Cortex of kidney (tissue), 1 donor: Measurements from ENCODE around the gene PTPRU.
A peak's percentile ranks its signal among the peaks of the same experiment; 100 is the strongest.
"Not testable (repeated sequence)": the region's sequence is repeated elsewhere in the genome, so short reads cannot be mapped to it uniquely, and the experiment has no call there.

Source experiments
- DNase-seq: peaks from one replicate; lab custom pipeline; 2025; lab: John Stamatoyannopoulos, UW

Gene PTPRU

GRCh38 chr1:29222260-29222659 lies 14.1 kb upstream of the PTPRU start:
- DNase-seq = not testable (repeated sequence)

- no peak for DNase-seq
Measured at GRCh38 chr1:29222686-29223085, 13.6 kb upstream of the PTPRU start.

- DNase-seq = no peak
Measured at GRCh38 chr1:29223521-29223920, 12.8 kb upstream of the PTPRU start.

DNA sequence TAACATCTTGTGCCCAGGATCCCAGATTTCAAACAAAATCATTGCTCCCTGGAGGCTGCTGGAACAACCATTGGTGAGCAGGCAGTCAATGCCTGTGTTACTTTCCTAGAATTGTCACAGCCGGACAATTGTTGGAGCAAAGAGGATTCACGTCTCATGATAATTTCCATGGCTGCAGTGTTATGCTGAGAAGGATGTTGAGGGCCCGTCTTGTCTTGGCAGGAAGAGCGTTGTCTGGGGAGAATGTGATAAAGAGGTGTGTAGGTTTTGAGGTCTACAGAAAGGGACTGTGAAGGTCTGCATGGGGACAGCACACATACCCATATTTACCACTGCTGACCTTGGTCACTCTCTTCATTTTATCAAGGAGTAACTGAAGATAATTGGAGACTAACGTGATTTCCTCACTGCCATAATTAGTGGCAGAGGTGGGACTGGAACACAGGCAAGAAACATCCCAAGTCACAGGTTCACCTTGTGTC lies 11.9 kb upstream of the PTPRU start:
- no peak for DNase-seq

GRCh38 chr1:29225361-29225760 lies 11.0 kb upstream of the PTPRU start:
- DNase-seq = no peak

GRCh38 chr1:29227511-29227910 lies 8.8 kb upstream of the PTPRU start:
- DNase-seq = no peak

DNA sequence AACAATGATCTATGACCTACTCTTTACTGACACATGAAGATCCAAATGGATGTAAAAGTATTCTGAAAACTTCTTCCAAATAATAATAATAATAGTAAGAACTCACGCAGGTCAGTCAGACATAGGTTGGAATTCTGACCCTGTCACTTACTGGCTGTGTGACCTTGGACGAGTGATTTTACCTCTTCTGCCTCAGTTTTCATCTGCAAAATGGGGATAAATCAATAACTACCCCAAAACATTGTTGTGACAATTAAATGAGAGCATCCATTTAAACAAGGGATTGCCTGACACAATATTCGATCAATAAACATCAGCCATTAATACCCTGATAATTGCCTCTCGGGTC lies 6.1 kb upstream of the PTPRU start:
- no peak for DNase-seq

- peak; percentile 24 for DNase-seq
Measured at GRCh38 chr1:29230553-29231378, 5.6 kb upstream of the PTPRU start, which contains the start of gene MECR. Gene MECR, minus strand, starts transcription at chr1:29230934. Its CDS starts 28 bp downstream, at chr1:29230906.

DNA sequence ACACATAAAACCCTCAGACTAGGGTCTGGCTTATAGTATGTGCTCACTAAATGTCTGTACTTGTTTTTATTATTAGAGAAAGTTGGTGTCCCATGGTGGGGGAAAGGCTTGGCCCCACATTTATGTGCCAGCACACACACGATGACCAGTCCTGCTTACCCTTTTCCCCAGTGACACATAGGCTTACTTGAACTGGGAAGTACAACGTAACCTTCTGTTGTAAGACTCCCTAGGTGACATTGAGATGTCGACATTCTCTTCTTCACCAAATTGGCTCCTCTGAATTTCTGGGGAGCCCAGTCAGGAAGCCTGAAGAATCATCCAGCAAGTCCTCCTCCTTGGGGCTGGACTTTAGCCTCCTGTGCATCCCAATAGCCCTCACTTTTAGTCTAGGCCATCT lies 3.9 kb upstream of the PTPRU start:
- DNase-seq = no peak

GRCh38 chr1:29233693-29234092 lies 2.6 kb upstream of the PTPRU start:
- DNase-seq = no peak

- no peak for DNase-seq
Measured at GRCh38 chr1:29234471-29234870, 1.9 kb upstream of the PTPRU start.

- not testable (repeated sequence) for DNase-seq
Measured at GRCh38 chr1:29234881-29235280, 1.4 kb upstream of the PTPRU start.

DNA sequence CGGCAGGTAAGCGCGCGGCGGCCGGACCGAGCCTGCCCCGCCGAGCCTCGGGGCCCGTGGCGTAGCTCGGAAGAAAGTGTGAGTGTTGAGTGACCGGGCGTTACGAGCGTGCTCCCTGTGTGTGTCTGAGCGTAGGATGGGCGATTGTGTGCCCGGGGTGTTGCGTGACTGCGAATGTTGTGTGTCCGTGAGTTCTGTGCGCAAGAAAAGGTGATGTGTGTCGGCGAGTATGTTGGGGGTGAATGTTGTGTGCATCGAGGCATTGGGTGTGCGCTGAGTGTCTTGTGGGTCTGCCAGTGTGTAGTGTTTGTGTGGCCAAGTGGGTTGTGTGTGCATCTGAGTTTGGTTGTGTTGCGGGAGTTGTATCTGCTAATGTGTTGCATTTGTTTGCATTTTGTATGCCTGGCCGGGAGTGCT lies 398 bp downstream of the PTPRU start:
- no peak for DNase-seq

DNA sequence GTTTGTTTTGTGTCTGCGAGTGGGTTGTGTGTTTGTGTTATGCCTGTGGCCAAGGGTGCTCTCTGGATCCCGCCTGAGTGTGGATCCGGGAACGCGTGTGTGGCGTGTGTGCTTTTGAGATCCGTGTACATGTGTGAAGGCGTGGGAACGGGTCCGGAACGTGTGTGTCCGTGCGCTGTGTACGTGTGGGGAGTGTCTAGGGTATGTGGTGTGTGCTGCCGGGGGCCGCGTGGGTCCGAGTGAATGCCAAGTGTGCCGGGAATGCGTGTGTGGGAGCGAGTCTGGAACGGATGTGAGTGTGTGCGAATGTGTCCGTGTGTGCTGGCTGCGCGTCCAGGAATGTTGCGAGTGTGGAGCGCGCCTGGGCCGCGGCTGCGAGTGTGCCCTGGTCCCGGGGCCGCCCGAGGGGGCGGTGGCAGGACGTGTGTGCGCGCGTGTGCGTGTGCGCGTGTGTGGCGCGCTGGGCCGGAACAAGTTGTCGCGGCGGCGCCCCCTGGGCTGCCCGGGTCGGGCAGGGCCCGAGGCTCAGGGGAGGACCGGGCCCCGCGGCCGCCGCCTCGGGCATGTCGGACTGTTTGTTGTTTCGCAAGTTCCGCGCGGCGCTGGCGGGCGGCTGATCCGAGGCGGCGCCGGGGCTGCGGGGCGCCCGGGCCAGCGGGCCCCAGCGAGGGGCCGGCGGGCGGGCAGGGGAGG lies 953 bp downstream of the PTPRU start:
- DNase-seq = no peak

GRCh38 chr1:29237852-29238619 lies 1.7 kb downstream of the PTPRU start:
- DNase-seq = no peak

DNA sequence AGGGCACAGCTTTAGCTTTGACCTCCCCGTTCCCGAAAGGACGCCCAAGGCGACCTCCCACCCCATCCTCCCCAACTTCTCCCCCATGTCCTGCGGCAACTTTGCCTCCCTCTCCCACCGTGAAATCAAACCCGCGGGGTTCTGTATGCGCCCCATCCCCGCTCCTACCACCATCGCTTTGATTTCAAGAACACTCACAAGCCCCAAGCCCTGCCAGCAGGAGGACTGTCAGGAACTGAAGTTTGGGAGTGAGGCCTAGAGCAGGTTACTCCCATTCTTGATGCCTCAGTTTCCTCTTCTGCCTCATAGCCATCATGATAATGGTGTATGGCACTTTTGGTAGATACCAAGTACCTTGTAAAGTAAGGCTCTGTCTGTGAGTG lies 2.3 kb downstream of the PTPRU start:
- no peak for DNase-seq

GRCh38 chr1:29239142-29239541 lies 2.8 kb downstream of the PTPRU start:
- no peak for DNase-seq

DNA sequence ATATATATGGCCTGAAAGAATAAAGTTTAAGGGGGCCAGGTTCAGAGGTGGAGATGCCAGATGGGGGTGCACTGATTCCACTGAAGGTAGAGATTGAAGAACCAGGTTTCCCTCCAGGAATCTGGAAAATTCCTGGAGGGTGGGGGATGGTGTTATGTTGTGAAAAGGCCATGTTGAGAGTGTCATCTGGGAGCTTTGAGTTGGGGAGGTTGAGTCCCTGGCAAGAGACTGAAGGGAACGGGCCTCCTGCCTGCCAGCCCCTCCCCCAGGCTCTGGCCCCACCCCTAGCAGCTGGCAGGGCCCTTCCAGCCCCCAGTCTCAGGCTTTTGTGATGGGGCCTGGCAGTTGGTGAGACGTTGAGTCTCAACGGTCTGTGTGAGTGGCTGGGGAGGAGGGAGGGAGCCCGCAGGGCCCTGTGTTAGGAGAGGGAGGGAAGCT lies 4.1 kb downstream of the PTPRU start:
- DNase-seq = no peak

DNA sequence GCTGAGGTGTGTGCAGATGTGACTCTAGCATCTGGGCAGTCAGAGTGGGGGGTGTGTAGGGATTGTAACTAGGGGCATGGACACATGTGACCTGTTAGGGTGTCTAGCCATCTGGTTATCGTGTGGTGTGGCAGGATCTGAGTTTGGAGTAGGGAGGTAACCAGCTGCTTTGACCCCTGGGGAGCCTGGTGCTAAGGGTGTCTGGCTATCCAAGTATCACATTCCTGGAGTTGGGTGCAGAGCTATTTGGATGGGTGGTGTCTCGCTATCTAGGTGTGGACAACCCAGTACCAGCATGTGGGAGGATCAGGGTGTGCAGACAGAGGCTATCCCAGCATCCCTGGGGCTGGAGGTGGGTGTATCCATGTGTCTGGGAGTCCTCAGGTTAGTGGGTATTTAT lies 4.7 kb downstream of the PTPRU start:
- no peak for DNase-seq

- no peak for DNase-seq
Measured at GRCh38 chr1:29243023-29243870, 6.9 kb downstream of the PTPRU start.

- no peak for DNase-seq
Measured at GRCh38 chr1:29243871-29244200, 7.5 kb downstream of the PTPRU start.

DNA sequence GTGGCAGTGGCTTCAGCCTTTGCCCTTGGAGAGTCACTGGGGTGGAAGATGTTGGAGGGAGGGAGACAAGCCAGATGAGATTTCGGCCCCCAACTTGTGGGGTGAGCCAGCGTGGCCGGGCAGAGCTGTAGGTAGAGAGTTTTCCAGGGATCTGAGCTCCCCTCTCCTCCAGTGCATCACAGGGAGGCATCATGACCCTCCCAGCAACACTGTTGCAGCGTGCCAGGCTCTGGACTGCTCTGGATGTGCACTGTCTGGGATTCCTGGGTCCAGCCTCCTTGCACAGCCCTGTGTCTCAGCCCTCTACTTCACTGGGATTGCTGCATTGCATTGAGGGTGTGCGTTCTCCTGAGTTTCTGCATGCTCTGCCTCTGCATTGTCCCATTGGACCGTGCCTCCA lies 8.9 kb downstream of the PTPRU start:
- DNase-seq = no peak
